HG02840 (cell line): ENCODE data around the gene ARL6IP1.
"Not testable (repeated sequence)": the region's sequence is repeated elsewhere in the genome, so short reads cannot be mapped to it uniquely, and the experiment has no call there.

ENCODE experiments used
- ATAC-seq: cut with Tn5 transposase; IDR thresholded peaks from one replicate; pipeline ENCODE4 v1.9.1; 2021; ENCODE audit warnings: mild to moderate bottlenecking, moderate library complexity, moderate number of reproducible peaks; ENCODE audit not compliant: unreplicated experiment, low FRiP score

ARL6IP1 gene

GRCh38 chr16:18767217-18767616 lies 34.1 kb downstream of the ARL6IP1 start:
- not testable (repeated sequence) for ATAC-seq

- ATAC-seq, result not testable (repeated sequence)
These were observed 38.6 kb downstream of the ARL6IP1 start for GRCh38 chr16:18762713-18763112.

- not testable (repeated sequence) for ATAC-seq
These were observed 41.5 kb downstream of the ARL6IP1 start for GRCh38 chr16:18759598-18760520.

GRCh38 chr16:18757960-18758660 lies 43.2 kb downstream of the ARL6IP1 start:
- ATAC-seq, result not testable (repeated sequence)

GRCh38 chr16:18756639-18757038 lies 44.7 kb downstream of the ARL6IP1 start:
- not testable (repeated sequence) for ATAC-seq

- not testable (repeated sequence) for ATAC-seq
These were observed 58.5 kb downstream of the ARL6IP1 start for GRCh38 chr16:18742870-18743269.
